ENCODE measurements around the gene NLK. TPM values are rescaled to one million over a fixed set of nuclear protein-coding genes. Genes with fewer than 3 reads are reported as not detected.
"Not testable (repeated sequence)": the region's sequence is repeated elsewhere in the genome, so short reads cannot be mapped to it uniquely, and the experiment has no call there.

The NLK gene
- total and polyA plus RNA-seq, 5 donors from 2014 or later: 1.7 to 16.0 (median 1.9) TPM

DNA sequence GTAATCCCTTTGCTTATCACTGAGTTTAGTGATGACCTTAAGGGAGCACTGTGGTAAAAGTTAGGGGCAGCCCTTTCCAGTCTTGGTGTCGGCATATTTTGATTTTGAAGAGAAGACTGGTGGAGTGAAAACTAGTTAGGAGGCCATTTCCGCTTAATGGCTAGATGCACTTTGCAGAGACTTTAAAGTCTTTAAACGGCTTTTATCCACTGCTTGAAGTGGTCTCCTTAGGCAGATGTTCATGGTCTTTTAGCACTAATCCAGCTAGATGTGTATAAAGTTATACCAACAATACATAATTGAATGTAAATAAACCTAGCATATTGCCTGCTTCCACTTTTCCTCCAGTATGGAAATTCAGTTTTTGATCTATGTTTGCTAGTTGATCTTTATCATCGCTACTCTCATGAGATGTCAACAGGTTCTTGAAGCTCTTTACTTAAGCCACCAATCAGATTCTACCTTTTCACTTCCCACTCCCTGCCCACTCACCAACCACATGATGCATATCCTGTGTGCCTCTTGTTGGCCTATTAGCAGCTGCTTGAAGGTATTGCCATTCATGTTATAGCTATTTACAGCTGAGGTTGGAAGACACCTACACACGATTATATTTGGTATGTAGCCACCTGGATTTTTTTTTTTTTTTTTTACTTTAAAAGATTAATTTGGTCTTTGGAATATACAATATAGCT, 132.0 kb downstream of the NLK start:
- Histone ChIP-seq H3K27ac (ENCODE audit: insufficient read depth, low read length, poor library complexity, severe bottlenecking) (no peak overlapping the region), H3K4me3 (ENCODE audit: low read depth, low read length) (no peak overlapping the region), H3K27me3 (ENCODE audit: control insufficient read depth, insufficient read depth, low read length) (no peaks in the 10 kb centered on the region), H3K36me3 (ENCODE audit: control insufficient read depth, insufficient read depth, low read length) (peaks cover 9% of the 10 kb centered on the region), H3K9me3 (ENCODE audit: control insufficient read depth in 2 of 2, low read length in 2 of 2) (no peaks in the 10 kb centered on the region), H3K4me1 (ENCODE audit: control insufficient read depth, insufficient read depth, low read length, poor library complexity, severe bottlenecking) (peaks cover 8% of the 10 kb centered on the region)
- peaks cover 10 to 23% (median 15%) of the 10 kb centered on the region in 4 donors for H3K4me1 Mint-ChIP-seq
- H3K9me3 Mint-ChIP-seq: no peaks in the 10 kb centered on the region
- H3K27me3 Mint-ChIP-seq: no peaks in the 10 kb centered on the region
- no peak overlapping the region for H3K4me3 Mint-ChIP-seq
- DNase-seq: peak in 2 of 3 donors; percentile 47 to 65
- H3K36me3 Mint-ChIP-seq: peaks cover 43% of the 10 kb centered on the region
- H3K27ac Mint-ChIP-seq: no peak overlapping the region
- ATAC-seq (ENCODE audit: low read depth in 2 of 2): peak; percentile 67 to 82

DNA sequence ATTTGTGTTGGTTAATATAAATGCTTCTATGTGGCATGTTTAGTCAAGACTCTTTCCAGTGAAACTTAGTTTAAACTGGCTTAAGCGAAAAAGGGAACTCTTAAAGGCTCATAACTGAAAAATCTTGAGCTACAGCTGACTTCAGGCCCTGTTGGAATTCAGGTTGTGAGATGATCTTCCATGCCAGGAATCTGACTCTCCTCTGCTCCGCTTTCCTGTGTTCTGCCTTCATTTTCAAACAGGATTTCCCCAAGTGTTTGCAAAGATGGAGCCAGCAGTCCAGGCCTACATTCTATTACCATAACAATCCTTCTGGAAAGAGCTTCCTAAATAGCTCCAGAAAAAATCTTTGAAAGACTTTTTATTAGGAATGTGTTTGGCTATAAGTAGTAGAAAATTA, 134.9 kb downstream of the NLK start:
- H3K27ac ChIP-seq (ENCODE audit: insufficient read depth, low read length, poor library complexity, severe bottlenecking): no peak overlapping the region
- peaks cover 8% of the 10 kb centered on the region for H3K4me1 ChIP-seq (ENCODE audit: control insufficient read depth, insufficient read depth, low read length, poor library complexity, severe bottlenecking)
- Mint-ChIP-seq H3K4me3 (no peak overlapping the region), H3K36me3 (peaks cover 29% of the 10 kb centered on the region), H3K9me3 (no peaks in the 10 kb centered on the region), H3K4me1 (peaks cover 10 to 28% (median 15%) of the 10 kb centered on the region in 4 donors), H3K27me3 (no peaks in the 10 kb centered on the region), H3K27ac (no peak overlapping the region)
- no peak for ATAC-seq (ENCODE audit: low read depth in 2 of 2)
- H3K4me3 ChIP-seq (ENCODE audit: low read depth, low read length): no peak overlapping the region
- H3K9me3 ChIP-seq (ENCODE audit: control insufficient read depth in 2 of 2, low read length in 2 of 2): no peaks in the 10 kb centered on the region
- peaks cover 4% of the 10 kb centered on the region for H3K36me3 ChIP-seq (ENCODE audit: control insufficient read depth, insufficient read depth, low read length)
- H3K27me3 ChIP-seq (ENCODE audit: control insufficient read depth, insufficient read depth, low read length): no peaks in the 10 kb centered on the region
- no peak for DNase-seq

DNA sequence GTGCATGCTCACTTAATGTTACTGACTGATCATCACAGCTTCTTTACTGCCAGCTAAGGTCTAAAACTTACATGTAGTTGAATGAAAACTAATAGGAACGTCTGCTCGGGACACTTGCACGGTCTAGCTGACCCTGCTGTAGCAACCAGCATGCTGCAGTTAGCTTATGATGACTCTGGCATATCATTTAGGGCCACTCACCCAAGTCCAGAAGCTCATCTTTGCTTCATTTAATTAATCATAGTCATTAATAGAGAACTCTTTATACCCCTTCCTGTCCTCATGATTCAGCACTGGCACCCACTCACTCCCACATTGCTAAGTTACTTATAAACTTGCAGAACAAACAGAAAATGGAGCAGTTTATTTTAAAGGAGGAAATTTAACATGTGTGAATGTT, 136.3 kb downstream of the NLK start:
- Histone ChIP-seq H3K4me3 (ENCODE audit: low read depth, low read length) (no peak overlapping the region), H3K9me3 (ENCODE audit: control insufficient read depth in 2 of 2, low read length in 2 of 2) (no peaks in the 10 kb centered on the region), H3K36me3 (ENCODE audit: control insufficient read depth, insufficient read depth, low read length) (no peaks in the 10 kb centered on the region), H3K4me1 (ENCODE audit: control insufficient read depth, insufficient read depth, low read length, poor library complexity, severe bottlenecking) (peaks cover 6% of the 10 kb centered on the region), H3K27me3 (ENCODE audit: control insufficient read depth, insufficient read depth, low read length) (no peaks in the 10 kb centered on the region), H3K27ac (ENCODE audit: insufficient read depth, low read length, poor library complexity, severe bottlenecking) (no peak overlapping the region)
- Mint-ChIP-seq H3K27me3 (no peaks in the 10 kb centered on the region), H3K9me3 (no peaks in the 10 kb centered on the region), H3K36me3 (peaks cover 22% of the 10 kb centered on the region), H3K27ac (peak overlapping the region in 1 of 3 donors; percentile 13), H3K4me1 (peaks cover 8 to 13% (median 9%) of the 10 kb centered on the region in 4 donors), H3K4me3 (no peak overlapping the region)
- ATAC-seq (ENCODE audit: low read depth in 2 of 2) (no peak), DNase-seq (no peak)

DNA sequence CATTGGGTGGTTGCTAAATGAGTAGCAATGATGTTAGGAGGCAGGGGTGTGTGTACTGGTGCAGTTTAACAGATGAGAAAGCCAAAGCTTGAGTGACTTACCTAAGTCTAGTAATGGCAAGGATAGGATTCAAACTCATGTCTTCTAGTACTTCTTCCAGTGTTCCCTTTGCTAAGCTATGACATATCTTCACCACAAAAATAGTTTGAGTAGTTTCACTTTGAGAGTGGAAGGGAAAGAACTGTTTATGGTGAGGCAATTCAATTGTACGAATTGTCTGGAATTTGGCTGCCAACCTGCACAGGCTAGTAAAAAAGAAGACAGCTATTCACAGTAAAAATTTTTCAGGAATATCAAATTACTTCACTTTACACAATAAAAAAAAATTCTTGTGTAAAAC, 138.0 kb downstream of the NLK start:
- Mint-ChIP-seq H3K27me3 (no peaks in the 10 kb centered on the region), H3K4me3 (no peak overlapping the region), H3K4me1 (peaks cover 0 to 5% (median 2%) of the 10 kb centered on the region in 4 donors), H3K9me3 (no peaks in the 10 kb centered on the region), H3K27ac (no peak overlapping the region), H3K36me3 (peaks cover 24% of the 10 kb centered on the region)
- no peak for ATAC-seq (ENCODE audit: low read depth in 2 of 2)
- H3K36me3 ChIP-seq (ENCODE audit: control insufficient read depth, insufficient read depth, low read length): peaks cover 5% of the 10 kb centered on the region
- H3K4me1 ChIP-seq (ENCODE audit: control insufficient read depth, insufficient read depth, low read length, poor library complexity, severe bottlenecking): no peaks in the 10 kb centered on the region
- no peaks in the 10 kb centered on the region for H3K27me3 ChIP-seq (ENCODE audit: control insufficient read depth, insufficient read depth, low read length)
- no peaks in the 10 kb centered on the region for H3K9me3 ChIP-seq (ENCODE audit: control insufficient read depth in 2 of 2, low read length in 2 of 2)
- H3K27ac ChIP-seq (ENCODE audit: insufficient read depth, low read length, poor library complexity, severe bottlenecking): no peak overlapping the region
- DNase-seq: no peak
- no peak overlapping the region for H3K4me3 ChIP-seq (ENCODE audit: low read depth, low read length)

DNA sequence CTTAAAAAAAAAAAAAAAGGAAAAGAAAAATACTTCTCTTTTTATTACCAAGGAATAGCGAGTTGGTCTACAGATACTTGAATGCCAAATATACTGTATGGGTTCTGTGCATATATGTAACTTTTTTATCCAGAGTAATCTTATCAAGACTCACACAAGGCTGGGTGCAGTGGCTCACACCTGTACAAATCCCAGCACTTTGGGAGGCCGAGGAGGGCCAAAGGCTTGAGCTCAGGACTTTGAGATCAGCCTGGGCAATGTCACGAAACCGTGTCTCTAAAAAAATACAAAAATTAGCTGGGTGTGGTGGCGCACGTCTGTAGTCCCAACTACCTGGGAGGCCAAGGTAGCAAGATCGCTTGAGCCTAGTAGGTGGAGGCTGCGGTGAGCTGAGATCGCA, 139.1 kb downstream of the NLK start:
- Mint-ChIP-seq H3K4me1 (peaks cover 0 to 5% (median 2%) of the 10 kb centered on the region in 4 donors), H3K27ac (peak overlapping the region in 1 of 3 donors; percentile 26), H3K36me3 (peaks cover 35% of the 10 kb centered on the region), H3K27me3 (no peaks in the 10 kb centered on the region), H3K4me3 (no peak overlapping the region), H3K9me3 (no peaks in the 10 kb centered on the region)
- ATAC-seq (ENCODE audit: low read depth in 2 of 2) (no peak), DNase-seq (no peak)
- peaks cover 14% of the 10 kb centered on the region for H3K36me3 ChIP-seq (ENCODE audit: control insufficient read depth, insufficient read depth, low read length)
- no peaks in the 10 kb centered on the region for H3K4me1 ChIP-seq (ENCODE audit: control insufficient read depth, insufficient read depth, low read length, poor library complexity, severe bottlenecking)
- H3K27me3 ChIP-seq (ENCODE audit: control insufficient read depth, insufficient read depth, low read length): no peaks in the 10 kb centered on the region
- no peak overlapping the region for H3K27ac ChIP-seq (ENCODE audit: insufficient read depth, low read length, poor library complexity, severe bottlenecking)
- no peaks in the 10 kb centered on the region for H3K9me3 ChIP-seq (ENCODE audit: control insufficient read depth in 2 of 2, low read length in 2 of 2)
- H3K4me3 ChIP-seq (ENCODE audit: low read depth, low read length): no peak overlapping the region

DNA sequence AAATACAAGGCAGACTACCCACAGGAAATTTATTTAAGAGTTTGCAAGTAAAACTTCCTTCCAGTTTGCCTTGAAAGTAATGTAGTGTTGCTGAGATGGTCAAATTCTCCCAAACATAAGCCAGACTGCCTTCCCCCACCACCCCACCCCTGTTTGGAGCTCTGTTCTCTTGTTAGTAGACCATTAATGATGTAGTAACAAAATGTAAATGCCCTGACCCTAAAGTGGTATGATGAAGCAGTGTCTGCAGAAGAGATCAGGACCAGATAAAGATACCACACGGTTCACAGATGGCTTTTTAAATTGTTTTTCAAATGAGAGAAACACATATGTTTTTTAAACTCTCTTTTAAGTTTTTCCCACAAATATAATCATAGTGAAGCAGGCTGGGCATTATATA, 140.1 kb downstream of the NLK start:
- Mint-ChIP-seq H3K36me3 (peaks cover 39% of the 10 kb centered on the region), H3K27ac (no peak overlapping the region), H3K27me3 (no peaks in the 10 kb centered on the region), H3K9me3 (no peaks in the 10 kb centered on the region), H3K4me3 (no peak overlapping the region), H3K4me1 (peaks cover 0 to 5% (median 2%) of the 10 kb centered on the region in 4 donors)
- ATAC-seq (ENCODE audit: low read depth in 2 of 2) (no peak), DNase-seq (no peak)
- Histone ChIP-seq H3K27me3 (ENCODE audit: control insufficient read depth, insufficient read depth, low read length) (no peaks in the 10 kb centered on the region), H3K9me3 (ENCODE audit: control insufficient read depth in 2 of 2, low read length in 2 of 2) (no peaks in the 10 kb centered on the region), H3K36me3 (ENCODE audit: control insufficient read depth, insufficient read depth, low read length) (peaks cover 17% of the 10 kb centered on the region), H3K27ac (ENCODE audit: insufficient read depth, low read length, poor library complexity, severe bottlenecking) (no peak overlapping the region), H3K4me1 (ENCODE audit: control insufficient read depth, insufficient read depth, low read length, poor library complexity, severe bottlenecking) (no peaks in the 10 kb centered on the region), H3K4me3 (ENCODE audit: low read depth, low read length) (no peak overlapping the region)

DNA sequence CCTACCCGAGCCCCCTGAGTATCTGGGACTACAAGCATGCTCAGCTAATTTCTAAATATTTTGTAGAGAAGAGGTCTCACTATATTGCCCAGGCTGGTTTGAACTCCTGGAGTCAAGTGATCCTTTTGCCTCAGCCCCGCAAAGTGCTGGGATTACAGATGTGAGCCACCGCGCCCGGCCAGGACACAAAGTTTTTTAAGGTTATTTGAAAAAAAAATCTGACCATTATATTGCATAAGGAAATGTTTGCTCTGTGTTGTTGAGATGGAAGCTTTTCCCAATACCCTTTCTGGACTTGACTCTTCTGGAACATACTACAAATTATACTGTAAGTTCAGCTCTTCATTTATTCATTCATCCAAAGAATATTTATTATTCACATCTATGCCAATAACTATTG, 143.2 kb downstream of the NLK start:
- DNase-seq (no peak), ATAC-seq (ENCODE audit: low read depth in 2 of 2) (no peak)
- H3K27ac ChIP-seq (ENCODE audit: insufficient read depth, low read length, poor library complexity, severe bottlenecking): no peak overlapping the region
- no peak overlapping the region for H3K4me3 ChIP-seq (ENCODE audit: low read depth, low read length)
- H3K27me3 Mint-ChIP-seq: no peaks in the 10 kb centered on the region
- H3K36me3 Mint-ChIP-seq: peaks cover 34% of the 10 kb centered on the region
- H3K9me3 ChIP-seq (ENCODE audit: control insufficient read depth in 2 of 2, low read length in 2 of 2): no peaks in the 10 kb centered on the region
- no peak overlapping the region for H3K27ac Mint-ChIP-seq
- H3K4me1 Mint-ChIP-seq: no peaks in the 10 kb centered on the region
- peaks cover 17% of the 10 kb centered on the region for H3K36me3 ChIP-seq (ENCODE audit: control insufficient read depth, insufficient read depth, low read length)
- H3K27me3 ChIP-seq (ENCODE audit: control insufficient read depth, insufficient read depth, low read length): no peaks in the 10 kb centered on the region
- H3K9me3 Mint-ChIP-seq: no peaks in the 10 kb centered on the region
- H3K4me1 ChIP-seq (ENCODE audit: control insufficient read depth, insufficient read depth, low read length, poor library complexity, severe bottlenecking): no peaks in the 10 kb centered on the region
- H3K4me3 Mint-ChIP-seq: no peak overlapping the region

DNA sequence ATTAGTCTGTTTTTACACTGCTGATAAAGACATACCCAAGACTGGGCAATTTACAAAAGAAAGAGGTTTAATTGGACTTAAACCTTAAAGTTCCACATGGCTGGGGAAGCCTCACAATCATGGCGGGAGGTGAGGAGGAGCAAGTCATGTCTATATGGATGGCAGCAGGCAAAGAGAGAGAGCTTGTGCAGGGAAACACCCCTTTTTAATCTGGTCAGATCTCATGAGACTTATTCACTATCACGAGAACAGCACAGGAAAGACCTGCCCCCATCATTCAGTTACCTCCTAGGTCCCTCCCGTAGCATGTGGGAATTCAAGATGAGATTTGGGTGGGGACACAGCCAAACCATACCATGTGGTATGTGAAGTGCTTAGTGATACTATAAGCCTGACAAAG, 144.0 kb downstream of the NLK start:
- not testable (repeated sequence) for H3K4me1 ChIP-seq (ENCODE audit: control insufficient read depth, insufficient read depth, low read length, poor library complexity, severe bottlenecking); H3K4me1 Mint-ChIP-seq; ATAC-seq (ENCODE audit: low read depth in 2 of 2); H3K27me3 Mint-ChIP-seq; H3K27ac ChIP-seq (ENCODE audit: insufficient read depth, low read length, poor library complexity, severe bottlenecking); H3K9me3 Mint-ChIP-seq; H3K27me3 ChIP-seq (ENCODE audit: control insufficient read depth, insufficient read depth, low read length); DNase-seq; H3K4me3 ChIP-seq (ENCODE audit: low read depth, low read length); H3K27ac Mint-ChIP-seq; H3K9me3 ChIP-seq (ENCODE audit: control insufficient read depth in 2 of 2, low read length in 2 of 2)
- H3K36me3 ChIP-seq (ENCODE audit: control insufficient read depth, insufficient read depth, low read length): peaks cover 17% of the 10 kb centered on the region
- Mint-ChIP-seq H3K4me3 (peak overlapping the region in 1 of 4 donors; percentile 27), H3K36me3 (peaks cover 38% of the 10 kb centered on the region)
